Fibroblast of mammary gland (primary cell): Measurements from ENCODE around the gene ENTHD1.
"Not testable (repeated sequence)": the region's sequence is repeated elsewhere in the genome, so short reads cannot be mapped to it uniquely, and the experiment has no call there.

Source experiments
- DNase-seq: peaks from one replicate; pipeline ENCODE4 v3.0.0-alpha.2; 2010; ENCODE audit warnings: low read depth
- H3K4me3 ChIP-seq: 2 replicates; pipeline ENCODE4 v1.5.1; 2011; ENCODE audit warnings: low read depth, mild to moderate bottlenecking, low read length, moderate library complexity; ENCODE audit not compliant: control insufficient read depth
- CTCF ChIP-seq: conservative IDR thresholded peaks from 2 replicates; pipeline ENCODE4 v1.5.1; 2011; ENCODE audit warnings: low read depth, low read length, inconsistent platforms; ENCODE audit not compliant: control insufficient read depth, insufficient read depth

ENTHD1 gene

GRCh38 chr22:39908737-39909136, 15.2 kb upstream of the ENTHD1 start:
- no peak for TF ChIP-seq CTCF
- no peak overlapping the region for H3K4me3 ChIP-seq
- peak; percentile 54 for DNase-seq

- TF ChIP-seq CTCF = no peak
- no peak for DNase-seq
- H3K4me3 ChIP-seq = no peak overlapping the region
Measured at GRCh38 chr22:39908136-39908535, 14.6 kb upstream of the ENTHD1 start.

- TF ChIP-seq CTCF = no peak
- DNase-seq = no peak
- H3K4me3 ChIP-seq = no peak overlapping the region
Measured at GRCh38 chr22:39907605-39908097, 14.1 kb upstream of the ENTHD1 start.

- no peak for DNase-seq
- no peak overlapping the region for H3K4me3 ChIP-seq
- TF ChIP-seq CTCF = no peak
Measured at GRCh38 chr22:39907047-39907446, 13.5 kb upstream of the ENTHD1 start.

GRCh38 chr22:39906207-39906606, 12.6 kb upstream of the ENTHD1 start:
- no peak overlapping the region for H3K4me3 ChIP-seq
- no peak for DNase-seq
- no peak for TF ChIP-seq CTCF

- TF ChIP-seq CTCF = no peak
- no peak for DNase-seq
- no peak overlapping the region for H3K4me3 ChIP-seq
Measured at GRCh38 chr22:39905687-39906086, 12.1 kb upstream of the ENTHD1 start.

GRCh38 chr22:39904862-39905261, 11.3 kb upstream of the ENTHD1 start:
- H3K4me3 ChIP-seq = no peak overlapping the region
- DNase-seq = no peak
- no peak for TF ChIP-seq CTCF

- DNase-seq, H3K4me3 ChIP-seq: not testable (repeated sequence)
Measured at GRCh38 chr22:39904024-39904423, 10.5 kb upstream of the ENTHD1 start.
